Activated CD4-positive, alpha-beta T cell treated with anti-CD3 and anti-CD28 coated beads, Interleukin-2, amount 10 ng/mL, durations not matched to agents 7 days and 5 days (primary cell): ENCODE data around the gene PDZD7. TPM values are rescaled to one million over a fixed set of nuclear protein-coding genes. Genes with fewer than 3 reads are reported as not detected.
A peak's percentile ranks its signal among the peaks of the same experiment; 100 is the strongest.

Experiments
- CTCF ChIA-PET: fragments of 350-600 bp; sonication (Branson Sonifier 250); formaldehyde crosslinking; loops from one replicate; lab custom pipeline; 2021; ENCODE audit warnings: antibody characterized with exemption; lab: Charles Lee
- POLR2A ChIA-PET: fragments of 350-600 bp; sonication (Branson Sonifier 250); formaldehyde crosslinking; loops from one replicate; lab custom pipeline; 2021; ENCODE audit warnings: antibody characterized with exemption; lab: Charles Lee
- DNase-seq: peaks from one replicate; pipeline ENCODE4 v3.0.0-alpha.2; 2020
- H3K27ac Mint-ChIP-seq: one replicate; pipeline ENCODE4 v1.8.0; 2021; ENCODE audit warnings: mild to moderate bottlenecking, moderate library complexity, mixed read lengths
- H3K27me3 Mint-ChIP-seq: one replicate; pipeline ENCODE4 v1.8.0; 2021; ENCODE audit warnings: mixed read lengths
- H3K36me3 Mint-ChIP-seq: one replicate; pipeline ENCODE4 v1.8.0; 2021; ENCODE audit warnings: low read depth, mixed read lengths
- H3K4me1 Mint-ChIP-seq: one replicate; pipeline ENCODE4 v1.8.0; 2021; ENCODE audit warnings: mixed read lengths
- H3K4me3 Mint-ChIP-seq: one replicate; pipeline ENCODE4 v1.8.0; 2021; ENCODE audit warnings: mild to moderate bottlenecking, moderate library complexity, mixed read lengths
- H3K9me3 Mint-ChIP-seq: one replicate; pipeline ENCODE4 v1.8.0; 2021; ENCODE audit warnings: mixed read lengths
- microRNA-seq: library from miRNA; unstranded; fragments of <30 nt; microRNA quantifications from one replicate; pipeline ENCODE4 v1.2.0, GENCODE V29; 2021; ENCODE audit warnings: borderline microRNAs expressed, borderline replicate concordance
- total RNA-seq, 2 experiments: library from RNA; stranded (reverse); gene quantifications; one replicate each; pipeline ENCODE4 v1.2.3, GENCODE V29; 2021

Gene PDZD7
- total RNA-seq, 2 experiments from 2014 or later, result 0.65 to 0.74 TPM

DNA sequence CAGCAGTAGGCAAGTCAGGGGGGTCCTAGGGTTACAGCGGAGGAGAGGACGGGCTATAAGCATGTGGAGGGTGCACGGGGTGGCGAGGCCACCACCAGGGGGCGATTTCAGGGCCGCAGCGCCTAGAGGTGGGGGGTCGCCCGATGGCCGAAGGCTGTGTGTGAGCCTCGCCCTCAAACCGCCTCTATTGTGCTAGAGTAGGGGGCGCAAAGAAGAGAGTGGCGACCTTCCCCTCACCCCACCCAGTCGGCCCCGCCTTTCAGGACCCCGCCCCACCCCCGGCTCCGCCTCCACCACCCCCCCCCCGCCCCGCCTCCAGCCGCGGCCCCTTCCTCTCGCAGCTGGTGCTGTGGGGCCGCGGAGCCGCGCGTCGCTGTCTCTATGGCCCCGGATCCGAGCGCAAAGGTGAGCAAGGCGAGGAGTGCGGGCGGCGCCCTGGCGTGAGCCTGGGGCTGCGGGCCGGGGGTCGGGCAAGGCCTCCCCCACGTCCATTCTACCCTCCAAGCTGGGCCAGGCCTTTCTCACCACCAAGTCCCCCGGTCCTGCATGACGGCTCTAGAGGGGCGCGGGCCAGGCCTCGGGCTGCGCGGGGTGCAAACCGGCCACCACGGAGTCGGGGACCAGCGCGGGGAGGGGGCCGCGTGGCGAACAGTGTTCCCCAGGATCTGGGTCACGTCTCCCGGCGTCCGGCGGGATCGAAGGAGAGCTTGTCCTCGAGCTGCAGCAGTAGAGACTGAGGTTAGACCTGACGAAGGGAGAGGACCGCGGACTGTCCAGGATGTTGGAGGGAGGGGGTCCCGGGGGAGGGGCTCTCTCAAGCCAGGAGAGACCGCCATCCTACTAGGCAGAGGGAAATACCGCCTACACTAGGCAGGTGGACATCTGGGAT, 61.5 kb downstream of the PDZD7 start, which contains the start of gene SEMA4G:
Gene SEMA4G, plus strand, starts transcription at position 318 of the 889 bp plus-strand sequence. CDS start 3,409 bp downstream, outside the sequence.
- peak; percentile 44 for DNase-seq
- H3K4me3 Mint-ChIP-seq, result peak within 1 kb of the TSS; percentile 56
- ChIA-PET CTCF (interaction anchor here (1.3 kb wide), 1 partner anchor 10 kb away, joined by 3 read pairs; no protein-coding TSS in a partner anchor), POLR2A (interaction anchor here (0.6 kb wide), 1 partner anchor 63 kb away, joined by 3 read pairs; no protein-coding TSS in a partner anchor)
- peaks cover 14% of the 10 kb centered on the region for H3K4me1 Mint-ChIP-seq
- H3K27me3 Mint-ChIP-seq, result peaks cover 5% of the 10 kb centered on the region
- peaks cover 6% of the 10 kb centered on the region for H3K36me3 Mint-ChIP-seq
- peak within 1 kb of the TSS; percentile 25 for H3K27ac Mint-ChIP-seq
- H3K9me3 Mint-ChIP-seq, result no peaks in the 10 kb centered on the region

DNA sequence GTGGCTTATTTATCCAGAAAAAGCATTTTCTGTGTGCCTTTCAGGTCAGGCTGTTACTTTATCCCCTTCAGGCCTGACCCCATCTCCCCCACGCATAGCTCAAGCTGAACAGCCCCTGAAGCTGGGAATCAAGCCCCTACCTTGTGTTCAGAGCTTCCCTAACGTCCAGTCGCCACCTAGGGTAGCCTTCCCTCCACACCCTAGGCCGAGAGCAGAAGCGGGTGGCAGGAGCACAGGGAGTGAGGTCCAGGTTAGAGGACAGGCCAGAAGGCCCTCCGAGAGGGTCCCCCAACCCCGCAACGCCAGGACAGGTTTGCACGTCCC, 62.1 kb downstream of the PDZD7 start:
- ChIA-PET CTCF (interaction anchor here (1.3 kb wide), 1 partner anchor 11 kb away, joined by 3 read pairs; no protein-coding TSS in a partner anchor), POLR2A (no interaction called here)
- H3K9me3 Mint-ChIP-seq, result no peaks in the 10 kb centered on the region
- no peak overlapping the region for H3K27ac Mint-ChIP-seq
- DNase-seq, result no peak
- H3K4me1 Mint-ChIP-seq, result peaks cover 14% of the 10 kb centered on the region
- peak overlapping the region; percentile 56 for H3K4me3 Mint-ChIP-seq
- peaks cover 8% of the 10 kb centered on the region for H3K36me3 Mint-ChIP-seq
- H3K27me3 Mint-ChIP-seq, result peaks cover 5% of the 10 kb centered on the region

DNA sequence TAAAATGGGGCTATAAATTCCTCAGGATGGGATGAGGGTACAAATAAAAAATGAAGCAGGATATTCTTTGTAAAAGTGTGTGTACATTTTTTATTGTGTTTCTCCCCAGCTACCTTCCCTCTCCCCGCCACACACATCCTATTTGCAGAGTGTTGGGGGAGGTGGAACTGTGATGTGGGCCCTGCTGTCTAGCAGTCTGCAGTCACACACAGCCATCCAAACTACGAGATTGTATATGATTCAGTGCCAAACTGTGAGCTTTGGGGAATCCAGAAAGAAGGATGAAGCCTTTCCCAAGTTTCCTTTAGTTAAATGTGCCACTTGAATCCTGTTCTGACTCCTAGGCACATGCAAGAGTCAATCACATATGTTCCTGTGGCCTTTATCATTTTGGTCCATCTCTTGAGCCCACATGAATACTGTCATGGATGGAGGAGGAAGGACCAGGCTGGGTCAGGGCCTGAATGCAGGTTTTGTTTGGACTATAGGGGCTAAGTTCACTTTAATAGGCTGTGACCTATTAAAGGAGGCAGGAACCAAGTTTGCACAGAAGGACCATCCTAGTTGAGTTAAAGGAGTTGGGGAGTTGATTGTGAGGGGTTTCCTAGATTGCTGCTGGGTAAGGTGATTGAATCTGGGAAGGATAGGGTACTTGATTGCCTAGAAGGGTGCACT, 62.7 kb downstream of the PDZD7 start:
- no peak for DNase-seq
- Mint-ChIP-seq H3K36me3 (peaks cover 10% of the 10 kb centered on the region), H3K27ac (peak overlapping the region; percentile 25), H3K9me3 (no peaks in the 10 kb centered on the region), H3K4me3 (peak overlapping the region; percentile 56), H3K4me1 (peaks cover 14% of the 10 kb centered on the region), H3K27me3 (peaks cover 5% of the 10 kb centered on the region)
- ChIA-PET POLR2A (no interaction called here), CTCF (interaction anchor here (1.3 kb wide), 1 partner anchor 11 kb away, joined by 3 read pairs; no protein-coding TSS in a partner anchor)

DNA sequence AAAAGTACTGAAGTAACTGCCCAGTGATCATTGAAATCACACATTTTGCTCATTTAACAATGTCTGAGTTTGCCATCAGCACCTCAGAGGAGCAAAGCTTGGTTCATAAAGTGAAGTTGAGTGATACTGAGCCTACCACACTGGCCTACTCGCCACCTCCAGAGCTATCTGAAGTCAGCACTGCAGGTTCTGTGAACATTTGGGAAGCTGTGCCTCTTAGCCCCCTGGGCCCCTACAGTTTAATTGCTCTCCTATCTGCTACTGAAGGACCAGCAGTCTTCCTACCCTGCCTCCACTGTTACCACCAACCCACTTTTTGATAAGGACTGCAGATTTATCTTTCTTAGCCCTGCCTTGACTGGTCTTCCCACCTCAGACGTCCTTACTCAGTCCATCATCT, 63.6 kb downstream of the PDZD7 start:
- Mint-ChIP-seq H3K36me3 (peaks cover 18% of the 10 kb centered on the region), H3K4me1 (peaks cover 14% of the 10 kb centered on the region), H3K27me3 (peaks cover 5% of the 10 kb centered on the region), H3K27ac (no peak overlapping the region), H3K9me3 (no peaks in the 10 kb centered on the region), H3K4me3 (no peak overlapping the region)
- DNase-seq, result no peak
- ChIA-PET CTCF (interaction anchor here (1.0 to 1.2 kb wide), 4 partner anchors 14 to 47 kb away, joined by 3 read pairs; no protein-coding TSS in a partner anchor), POLR2A (no interaction called here)

DNA sequence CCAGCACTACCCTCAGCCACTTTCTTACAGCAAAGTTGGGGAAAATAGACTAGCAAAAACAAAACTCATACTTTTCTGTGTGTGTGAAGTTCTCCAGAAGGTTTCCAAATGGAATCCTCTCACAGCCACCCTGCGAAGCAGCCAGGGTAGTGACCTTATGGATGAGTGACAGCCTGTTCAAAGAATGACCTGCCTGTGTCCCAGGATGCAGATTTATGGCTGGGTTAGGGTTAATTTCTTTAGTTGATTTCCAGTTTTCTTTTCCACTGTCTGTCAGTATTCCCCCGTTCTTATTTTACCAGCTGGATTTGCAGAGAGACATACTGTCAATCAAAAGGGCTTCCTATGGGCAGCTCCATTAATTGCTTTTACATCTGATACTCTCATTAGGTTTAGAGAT, 64.0 kb downstream of the PDZD7 start:
- CTCF ChIA-PET, result interaction anchor here (1.0 to 1.2 kb wide), 4 partner anchors 14 to 47 kb away, joined by 3 read pairs; no protein-coding TSS in a partner anchor
- POLR2A ChIA-PET, result interaction anchor here (0.6 to 1.0 kb wide), 2 partner anchors 35 to 623 kb away, joined by 4 to 5 read pairs; no protein-coding TSS in a partner anchor
- H3K4me3 Mint-ChIP-seq, result no peak overlapping the region
- H3K27ac Mint-ChIP-seq, result no peak overlapping the region
- peaks cover 14% of the 10 kb centered on the region for H3K4me1 Mint-ChIP-seq
- H3K9me3 Mint-ChIP-seq, result no peaks in the 10 kb centered on the region
- H3K27me3 Mint-ChIP-seq, result peaks cover 5% of the 10 kb centered on the region
- H3K36me3 Mint-ChIP-seq, result peaks cover 19% of the 10 kb centered on the region
- DNase-seq, result no peak

DNA sequence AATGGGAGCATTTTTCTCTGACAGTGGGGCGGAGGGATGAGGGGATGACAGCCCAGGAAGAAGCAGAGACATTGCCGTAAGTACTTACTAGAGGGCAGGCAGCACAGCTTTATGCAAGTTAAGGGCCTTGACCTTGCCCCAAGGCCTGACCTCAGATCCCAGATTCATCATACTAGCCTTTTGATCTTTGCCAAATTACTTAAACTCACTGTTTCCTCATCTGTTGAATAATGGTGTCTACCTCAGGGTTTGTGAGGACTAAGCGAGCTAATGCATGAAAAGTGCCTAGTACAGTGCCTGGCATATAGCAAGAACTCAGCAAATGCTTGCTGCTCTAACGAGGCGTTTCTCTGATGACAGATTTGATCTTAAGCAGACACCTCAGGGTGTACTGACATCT, 65.1 kb downstream of the PDZD7 start:
- Mint-ChIP-seq H3K4me3 (no peak overlapping the region), H3K27me3 (peaks cover 5% of the 10 kb centered on the region), H3K36me3 (peaks cover 20% of the 10 kb centered on the region), H3K4me1 (peaks cover 14% of the 10 kb centered on the region), H3K9me3 (no peaks in the 10 kb centered on the region), H3K27ac (no peak overlapping the region)
- ChIA-PET POLR2A (interaction anchor here (1.0 kb wide), 1 partner anchor 622 kb away, joined by 5 read pairs; no protein-coding TSS in a partner anchor), CTCF (interaction anchor here (0.6 to 1.5 kb wide), 5 partner anchors 10 to 130 kb away, joined by 3 to 4 read pairs (median 3); no protein-coding TSS in a partner anchor)
- DNase-seq, result no peak

DNA sequence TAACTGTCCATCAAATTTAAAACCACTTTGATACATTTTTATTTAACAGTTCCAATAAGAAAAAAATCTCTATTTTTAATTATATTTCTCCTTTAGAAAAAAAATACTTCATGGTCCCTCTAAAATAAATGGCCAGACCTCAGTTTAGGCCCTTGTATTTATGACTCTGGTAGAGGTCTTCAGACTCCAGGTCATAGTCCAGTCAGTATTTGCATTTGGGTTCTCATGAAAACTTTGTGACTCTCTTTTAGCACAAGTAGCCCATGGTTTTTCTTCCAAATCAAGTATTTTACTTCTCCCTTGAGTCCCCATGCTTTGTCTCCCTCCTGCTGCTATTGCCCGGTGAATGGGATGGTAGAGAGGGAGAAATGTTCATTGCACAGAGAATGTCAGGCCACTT, 67.1 kb downstream of the PDZD7 start:
- POLR2A ChIA-PET, result no interaction called here
- no peak overlapping the region for H3K27ac Mint-ChIP-seq
- peaks cover 7% of the 10 kb centered on the region for H3K4me1 Mint-ChIP-seq
- CTCF ChIA-PET, result interaction anchor here (1.2 kb wide), 1 partner anchor 104 kb away, joined by 3 read pairs; no protein-coding TSS in a partner anchor
- H3K36me3 Mint-ChIP-seq, result peaks cover 38% of the 10 kb centered on the region
- no peak overlapping the region for H3K4me3 Mint-ChIP-seq
- no peaks in the 10 kb centered on the region for H3K9me3 Mint-ChIP-seq
- no peak for DNase-seq
- no peaks in the 10 kb centered on the region for H3K27me3 Mint-ChIP-seq

DNA sequence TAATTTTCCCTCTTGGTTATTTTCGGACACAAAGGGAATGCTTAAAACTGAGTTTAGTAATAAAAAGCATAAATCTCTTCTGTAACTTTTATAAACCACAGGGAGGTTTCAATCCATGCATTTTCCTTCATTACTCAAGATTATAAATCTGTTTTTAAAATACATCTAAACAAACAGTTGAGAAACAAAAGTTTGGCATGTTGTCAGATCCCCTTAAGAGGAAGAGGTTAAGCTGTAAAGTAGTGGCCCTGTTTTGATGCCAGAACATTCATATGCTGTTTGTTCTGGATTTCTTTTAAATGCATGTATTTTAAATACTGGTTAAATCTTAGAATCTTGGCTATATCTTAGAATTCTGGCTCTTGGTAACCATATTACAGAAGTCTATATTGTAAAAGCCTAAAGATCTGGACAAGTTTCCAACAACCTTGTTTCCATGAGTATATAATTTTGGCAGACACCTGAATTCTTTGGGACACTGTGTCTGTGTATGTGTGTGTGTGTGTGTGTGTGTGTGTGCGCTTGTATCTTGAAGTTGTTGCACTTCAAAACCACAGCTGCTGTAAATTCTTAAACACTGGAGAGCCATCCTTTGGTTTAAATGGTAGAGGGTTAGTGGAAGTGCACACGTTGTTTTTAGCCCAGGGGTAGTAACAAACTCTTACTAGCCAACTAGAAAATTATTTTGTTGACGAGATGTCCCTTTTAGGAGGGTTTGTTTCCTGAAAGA, 68.4 kb downstream of the PDZD7 start:
- no peak overlapping the region for H3K27ac Mint-ChIP-seq
- POLR2A ChIA-PET, result no interaction called here
- peaks cover 43% of the 10 kb centered on the region for H3K36me3 Mint-ChIP-seq
- H3K27me3 Mint-ChIP-seq, result no peaks in the 10 kb centered on the region
- CTCF ChIA-PET, result no interaction called here
- H3K4me1 Mint-ChIP-seq, result peaks cover under 1% of the 10 kb centered on the region
- H3K4me3 Mint-ChIP-seq, result no peak overlapping the region
- no peaks in the 10 kb centered on the region for H3K9me3 Mint-ChIP-seq
- DNase-seq, result no peak

DNA sequence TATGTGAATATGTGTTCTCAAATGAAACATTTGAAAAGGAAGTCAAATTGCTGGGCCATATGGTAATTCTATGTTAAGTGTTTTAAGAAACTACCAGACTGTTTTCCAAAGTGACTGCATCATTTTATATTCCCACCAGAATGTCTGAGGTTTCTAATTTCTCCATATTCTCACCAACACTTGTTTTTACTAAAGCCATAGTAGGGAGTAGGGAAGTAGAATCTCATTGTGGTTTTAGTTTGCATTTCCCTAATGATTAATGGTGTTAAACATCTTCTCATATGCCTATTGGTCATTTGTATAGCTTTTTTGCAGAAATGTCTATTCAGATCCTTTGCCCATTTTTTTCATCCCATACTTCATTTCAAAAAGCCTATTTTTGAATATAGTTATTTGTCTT, 70.7 kb downstream of the PDZD7 start:
- H3K27ac Mint-ChIP-seq, result no peak overlapping the region
- DNase-seq, result no peak

More for the DNA sequence above, 70.7 kb downstream of the PDZD7 start:
- CTCF ChIA-PET, result no interaction called here
- H3K36me3 Mint-ChIP-seq, result peaks cover 46% of the 10 kb centered on the region
- no peak overlapping the region for H3K4me3 Mint-ChIP-seq
- H3K9me3 Mint-ChIP-seq, result no peaks in the 10 kb centered on the region
- POLR2A ChIA-PET, result no interaction called here
- peaks cover 11% of the 10 kb centered on the region for H3K4me1 Mint-ChIP-seq
- H3K27me3 Mint-ChIP-seq, result no peaks in the 10 kb centered on the region

Small RNA genes within 50 kb of the gene (microRNA-seq; reads per million reads assigned to microRNA genes)
- not detected for gene MIR608

Other genes with a start within 250 kb of the PDZD7 start
- 10 to 100 TPM; 39.1 to 41.3 TPM for gene SLF2, start 118.2 kb downstream of the PDZD7 start, total RNA-seq
- 1 to 10 TPM; 1.1 to 1.6 TPM for gene SEMA4G, start 61.6 kb downstream of the PDZD7 start, total RNA-seq
- gene MRPL43, start 43.6 kb downstream of the PDZD7 start, total RNA-seq, result 10 to 100 TPM; 55.9 to 57.0 TPM
- 10 to 100 TPM in 1 of 2 experiments, 1 to 10 TPM in 1; 9.9 to 11.6 TPM for gene TWNK, start 43.6 kb downstream of the PDZD7 start, total RNA-seq
- 10 to 100 TPM; 17.5 to 18.8 TPM for gene LZTS2, start 31.3 kb downstream of the PDZD7 start, total RNA-seq
- gene SFXN3, start 105 bp upstream of the PDZD7 start, total RNA-seq, result 10 to 100 TPM; 39.5 to 43.5 TPM
- gene KAZALD1, start 30.9 kb upstream of the PDZD7 start, total RNA-seq, result under 1 TPM; 0.27 to 0.55 TPM
- not detected for gene TLX1, start 100.2 kb upstream of the PDZD7 start, total RNA-seq
- gene LBX1, start 198.3 kb upstream of the PDZD7 start, total RNA-seq, result not detected